GM19395 (cell line): ENCODE results near the gene RNU2-1.
"Not testable (repeated sequence)": the region's sequence is repeated elsewhere in the genome, so short reads cannot be mapped to it uniquely, and the experiment has no call there.

Experiments used
- ATAC-seq: cut with Tn5 transposase; IDR thresholded peaks from one replicate; pipeline ENCODE4 v1.9.1; 2021; ENCODE audit warnings: mild to moderate bottlenecking, moderate library complexity; ENCODE audit not compliant: unreplicated experiment

Gene RNU2-1

DNA sequence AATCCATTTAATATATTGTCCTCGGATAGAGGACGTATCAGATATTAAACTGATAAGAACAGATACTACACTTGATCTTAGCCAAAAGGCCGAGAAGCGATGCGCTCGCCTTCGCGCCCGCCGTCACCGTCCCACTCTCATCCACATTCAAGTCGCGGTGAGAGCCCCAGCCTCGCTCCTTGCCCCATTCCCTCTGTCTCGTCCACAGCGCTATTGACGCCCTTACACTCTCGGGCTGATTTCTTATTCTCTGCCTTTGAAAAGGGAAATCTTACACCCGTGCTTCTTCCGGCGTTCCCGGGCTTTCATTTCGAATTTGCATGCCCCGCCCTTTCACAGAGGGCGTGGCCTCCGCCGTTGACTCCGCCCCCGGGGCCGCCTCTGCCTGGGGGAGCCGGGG lies at the start of gene RNU2-1:
TSS of gene RNU2-1 (minus strand) at position 101 of the 400 bp plus-strand sequence.
- ATAC-seq, result not testable (repeated sequence)

DNA sequence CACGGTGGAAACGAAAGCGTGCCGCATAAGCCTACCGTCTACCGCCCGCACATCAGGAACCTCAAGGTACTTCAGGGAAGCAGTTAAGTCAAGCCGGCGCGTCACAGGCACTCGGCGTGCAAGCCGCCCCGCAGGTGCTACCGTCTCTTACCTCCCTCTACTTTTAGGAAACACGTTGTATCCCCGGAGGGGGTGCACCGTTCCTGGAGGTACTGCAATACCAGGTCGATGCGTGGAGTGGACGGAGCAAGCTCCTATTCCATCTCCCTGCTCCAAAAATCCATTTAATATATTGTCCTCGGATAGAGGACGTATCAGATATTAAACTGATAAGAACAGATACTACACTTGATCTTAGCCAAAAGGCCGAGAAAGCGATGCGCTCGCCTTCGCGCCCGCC lies 39.1 kb upstream of the RNU2-1 start:
- ATAC-seq, result not testable (repeated sequence)

DNA sequence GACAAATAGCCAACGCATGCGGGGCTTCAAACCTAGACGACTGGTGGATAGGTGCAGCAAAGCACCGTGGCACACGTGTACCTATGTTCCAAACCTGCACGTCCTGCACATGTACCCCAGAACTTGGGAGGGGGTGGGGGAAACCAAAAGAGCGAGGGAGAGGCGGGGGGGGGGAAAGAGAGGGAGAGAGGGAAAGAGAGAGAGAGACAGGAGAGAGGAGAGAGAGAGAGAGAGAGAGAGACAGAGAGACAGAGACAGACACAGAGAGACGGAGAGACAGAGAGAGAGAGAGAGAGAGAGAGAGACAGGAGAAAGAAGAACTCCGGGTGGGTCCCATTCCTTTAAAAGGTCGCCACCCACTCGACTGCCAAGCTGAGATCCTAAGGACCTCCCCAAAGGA lies 38.7 kb upstream of the RNU2-1 start:
- ATAC-seq, result not testable (repeated sequence)

DNA sequence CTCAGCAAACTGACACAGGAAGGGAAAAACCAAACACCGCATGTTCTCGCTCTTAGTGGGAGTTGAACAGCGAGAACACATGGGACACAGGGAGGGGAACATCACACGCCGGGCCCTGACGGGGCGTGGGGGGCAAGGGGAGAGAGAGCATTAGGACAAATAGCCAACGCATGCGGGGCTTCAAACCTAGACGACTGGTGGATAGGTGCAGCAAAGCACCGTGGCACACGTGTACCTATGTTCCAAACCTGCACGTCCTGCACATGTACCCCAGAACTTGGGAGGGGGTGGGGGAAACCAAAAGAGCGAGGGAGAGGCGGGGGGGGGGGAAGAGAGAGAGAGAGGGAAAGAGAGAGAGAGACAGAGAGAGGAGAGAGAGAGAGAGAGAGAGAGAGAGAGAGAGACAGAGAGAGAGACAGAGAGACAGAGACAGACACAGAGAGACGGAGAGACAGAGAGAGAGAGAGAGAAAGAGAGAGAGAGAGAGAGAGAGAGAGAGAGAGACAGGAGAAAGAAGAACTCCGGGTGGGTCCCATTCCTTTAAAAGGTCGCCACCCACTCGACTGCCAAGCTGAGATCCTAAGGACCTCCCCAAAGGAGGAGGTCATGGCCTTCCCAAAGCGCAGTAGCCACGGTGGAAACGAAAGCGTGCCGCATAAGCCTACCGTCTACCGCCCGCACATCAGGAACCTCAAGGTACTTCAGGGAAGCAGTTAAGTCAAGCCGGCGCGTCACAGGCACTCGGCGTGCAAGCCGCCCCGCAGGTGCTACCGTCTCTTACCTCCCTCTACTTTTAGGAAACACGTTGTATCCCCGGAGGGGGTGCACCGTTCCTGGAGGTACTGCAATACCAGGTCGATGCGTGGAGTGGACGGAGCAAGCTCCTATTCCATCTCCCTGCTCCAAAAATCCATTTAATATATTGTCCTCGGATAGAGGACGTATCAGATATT lies 37.1 kb upstream of the RNU2-1 start:
- not testable (repeated sequence) for ATAC-seq

DNA sequence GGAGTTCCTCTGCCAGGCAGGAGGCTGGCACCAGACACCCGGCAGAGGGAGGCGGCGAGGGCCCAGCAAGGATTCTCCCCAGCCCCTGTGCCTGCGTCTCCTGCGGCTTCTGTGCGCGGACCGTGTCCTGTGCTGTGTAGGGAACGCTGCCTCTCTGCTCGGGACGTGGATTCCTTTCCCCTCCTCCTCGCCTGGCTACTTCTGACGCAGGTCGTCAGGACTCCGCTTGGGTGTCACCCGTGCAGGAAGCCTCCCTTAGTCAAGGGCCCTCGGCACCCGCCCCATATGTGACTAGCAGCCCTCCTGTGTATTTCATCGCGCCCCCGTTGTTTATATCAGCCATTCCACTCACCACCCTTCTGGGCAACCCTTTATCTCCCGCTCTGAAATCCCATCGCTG lies 12.7 kb upstream of the RNU2-1 start:
- not testable (repeated sequence) for ATAC-seq

DNA sequence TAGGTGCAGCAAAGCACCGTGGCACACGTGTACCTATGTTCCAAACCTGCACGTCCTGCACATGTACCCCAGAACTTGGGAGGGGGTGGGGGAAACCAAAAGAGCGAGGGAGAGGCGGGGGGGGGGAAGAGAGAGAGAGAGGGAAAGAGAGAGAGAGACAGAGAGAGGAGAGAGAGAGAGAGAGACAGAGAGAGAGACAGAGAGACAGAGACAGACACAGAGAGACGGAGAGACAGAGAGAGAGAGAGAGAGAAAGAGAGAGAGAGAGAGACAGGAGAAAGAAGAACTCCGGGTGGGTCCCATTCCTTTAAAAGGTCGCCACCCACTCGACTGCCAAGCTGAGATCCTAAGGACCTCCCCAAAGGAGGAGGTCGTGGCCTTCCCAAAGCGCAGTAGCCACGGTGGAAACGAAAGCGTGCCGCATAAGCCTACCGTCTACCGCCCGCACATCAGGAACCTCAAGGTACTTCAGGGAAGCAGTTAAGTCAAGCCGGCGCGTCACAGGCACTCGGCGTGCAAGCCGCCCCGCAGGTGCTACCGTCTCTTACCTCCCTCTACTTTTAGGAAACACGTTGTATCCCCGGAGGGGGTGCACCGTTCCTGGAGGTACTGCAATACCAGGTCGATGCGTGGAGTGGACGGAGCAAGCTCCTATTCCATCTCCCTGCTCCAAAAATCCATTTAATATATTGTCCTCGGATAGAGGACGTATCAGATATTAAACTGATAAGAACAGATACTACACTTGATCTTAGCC lies 7.0 kb upstream of the RNU2-1 start:
- not testable (repeated sequence) for ATAC-seq

DNA sequence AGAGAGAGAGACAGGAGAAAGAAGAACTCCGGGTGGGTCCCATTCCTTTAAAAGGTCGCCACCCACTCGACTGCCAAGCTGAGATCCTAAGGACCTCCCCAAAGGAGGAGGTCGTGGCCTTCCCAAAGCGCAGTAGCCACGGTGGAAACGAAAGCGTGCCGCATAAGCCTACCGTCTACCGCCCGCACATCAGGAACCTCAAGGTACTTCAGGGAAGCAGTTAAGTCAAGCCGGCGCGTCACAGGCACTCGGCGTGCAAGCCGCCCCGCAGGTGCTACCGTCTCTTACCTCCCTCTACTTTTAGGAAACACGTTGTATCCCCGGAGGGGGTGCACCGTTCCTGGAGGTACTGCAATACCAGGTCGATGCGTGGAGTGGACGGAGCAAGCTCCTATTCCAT lies 5.8 kb upstream of the RNU2-1 start:
- not testable (repeated sequence) for ATAC-seq

DNA sequence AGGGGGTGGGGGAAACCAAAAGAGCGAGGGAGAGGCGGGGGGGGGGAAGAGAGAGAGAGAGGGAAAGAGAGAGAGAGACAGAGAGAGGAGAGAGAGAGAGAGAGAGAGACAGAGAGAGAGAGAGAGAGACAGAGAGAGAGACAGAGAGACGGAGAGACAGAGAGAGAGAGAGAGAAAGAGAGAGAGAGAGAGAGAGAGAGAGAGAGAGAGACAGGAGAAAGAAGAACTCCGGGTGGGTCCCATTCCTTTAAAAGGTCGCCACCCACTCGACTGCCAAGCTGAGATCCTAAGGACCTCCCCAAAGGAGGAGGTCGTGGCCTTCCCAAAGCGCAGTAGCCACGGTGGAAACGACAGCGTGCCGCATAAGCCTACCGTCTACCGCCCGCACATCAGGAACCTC lies 514 bp downstream of the RNU2-1 start:
- not testable (repeated sequence) for ATAC-seq

DNA sequence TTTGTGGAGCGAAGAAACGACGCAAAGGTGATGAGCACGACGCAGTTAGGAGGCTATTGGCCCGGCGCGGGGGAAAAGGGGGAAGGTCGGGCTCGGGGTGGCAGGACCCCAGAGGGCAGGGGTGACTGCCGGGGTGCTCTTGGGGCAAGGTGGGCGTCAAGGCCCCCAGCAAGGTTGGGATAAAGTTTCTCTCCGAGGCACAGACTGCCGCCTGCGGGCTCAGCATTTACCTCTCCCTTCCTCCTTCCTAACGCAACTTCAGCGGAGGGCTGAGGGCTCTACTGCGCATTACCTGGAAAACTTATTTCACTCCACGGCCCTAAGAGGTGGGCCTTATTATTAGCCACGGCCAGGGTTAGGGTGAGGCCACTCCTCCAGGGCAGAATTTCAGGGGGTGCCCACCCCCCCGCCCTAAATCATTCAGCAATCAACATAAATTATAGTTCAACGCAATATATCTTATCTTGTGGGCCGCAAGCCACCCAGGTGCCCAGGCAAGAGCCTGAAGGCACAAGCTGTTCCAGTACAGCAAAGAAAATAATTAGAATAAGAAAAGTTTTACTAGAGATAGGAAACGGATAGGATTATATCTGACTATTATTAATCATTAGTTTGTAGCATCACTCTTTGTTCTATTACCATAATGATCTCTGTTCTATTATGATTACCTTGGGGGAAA lies 1.6 kb downstream of the RNU2-1 start:
- ATAC-seq, result not testable (repeated sequence)

DNA sequence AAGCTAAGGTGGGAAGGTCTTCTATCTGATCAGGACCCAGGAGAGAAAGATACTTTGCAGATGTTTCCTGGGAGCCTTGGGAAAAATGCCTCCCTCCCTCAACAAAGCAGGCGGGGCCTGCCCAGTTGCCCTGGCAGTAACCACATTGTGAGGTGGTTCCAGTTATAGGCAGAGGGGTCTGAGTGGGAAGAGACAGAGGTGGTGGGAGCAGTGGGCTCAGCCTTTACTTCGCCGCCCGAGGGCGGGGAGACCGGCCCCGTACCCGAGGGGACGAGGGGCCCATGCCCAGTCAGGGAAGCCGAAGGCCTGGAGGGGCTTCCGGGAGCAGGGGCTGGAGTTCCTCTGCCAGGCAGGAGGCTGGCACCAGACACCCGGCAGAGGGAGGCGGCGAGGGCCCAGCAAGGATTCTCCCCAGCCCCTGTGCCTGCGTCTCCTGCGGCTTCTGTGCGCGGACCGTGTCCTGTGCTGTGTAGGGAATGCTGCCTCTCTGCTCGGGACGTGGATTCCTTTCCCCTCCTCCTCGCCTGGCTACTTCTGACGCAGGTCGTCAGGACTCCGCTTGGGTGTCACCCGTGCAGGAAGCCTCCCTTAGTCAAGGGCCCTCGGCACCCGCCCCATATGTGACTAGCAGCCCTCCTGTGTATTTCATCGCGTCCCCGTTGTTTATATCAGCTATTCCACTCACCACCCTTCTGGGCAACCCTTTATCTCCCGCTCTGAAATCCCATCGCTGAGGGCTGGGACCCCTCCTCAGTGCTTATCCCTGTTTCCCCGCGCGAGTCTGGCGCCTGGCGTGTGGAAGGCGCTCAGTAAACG lies 2.4 kb downstream of the RNU2-1 start:
- ATAC-seq, result not testable (repeated sequence)

DNA sequence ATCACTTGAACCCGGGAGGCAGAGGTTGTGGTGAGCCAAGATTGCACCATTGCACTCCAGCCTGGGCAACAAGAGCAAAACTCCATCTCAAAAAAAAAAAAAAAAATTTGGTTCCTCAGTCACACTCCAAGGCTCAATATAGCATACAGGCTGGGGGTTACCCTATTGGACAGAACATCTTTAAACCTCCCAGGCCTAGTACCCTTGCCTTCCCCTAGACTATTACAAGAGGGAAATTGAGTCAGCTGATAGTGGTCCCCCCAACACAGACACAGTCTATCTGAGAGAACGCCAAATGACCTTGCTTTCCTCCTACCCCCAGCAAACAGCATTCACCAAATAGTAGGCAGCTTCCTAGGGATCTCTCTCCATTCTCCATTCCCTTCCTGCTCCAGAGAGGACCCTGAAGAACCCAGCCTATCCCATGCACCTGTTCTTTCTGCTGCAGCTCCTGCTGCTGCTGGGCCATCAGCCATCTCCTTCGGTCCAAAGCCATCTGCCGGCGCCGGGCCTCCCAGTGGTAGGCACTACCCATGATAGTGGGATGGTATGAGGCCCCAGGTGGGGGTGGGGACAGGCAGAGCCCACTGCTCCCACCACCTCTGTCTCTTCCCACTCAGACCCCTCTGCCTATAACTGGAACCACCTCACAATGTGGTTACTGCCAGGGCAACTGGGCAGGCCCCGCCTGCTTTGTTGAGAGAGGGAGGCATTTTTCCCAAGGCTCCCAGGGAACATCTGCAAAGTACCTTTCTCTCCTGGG lies 5.6 kb downstream of the RNU2-1 start, which contains the start of gene CCDC200:
TSS of gene CCDC200 (minus strand) at position 604 of the 763 bp plus-strand sequence. CDS start at position 535, 69 bp downstream.
- not testable (repeated sequence) for ATAC-seq

DNA sequence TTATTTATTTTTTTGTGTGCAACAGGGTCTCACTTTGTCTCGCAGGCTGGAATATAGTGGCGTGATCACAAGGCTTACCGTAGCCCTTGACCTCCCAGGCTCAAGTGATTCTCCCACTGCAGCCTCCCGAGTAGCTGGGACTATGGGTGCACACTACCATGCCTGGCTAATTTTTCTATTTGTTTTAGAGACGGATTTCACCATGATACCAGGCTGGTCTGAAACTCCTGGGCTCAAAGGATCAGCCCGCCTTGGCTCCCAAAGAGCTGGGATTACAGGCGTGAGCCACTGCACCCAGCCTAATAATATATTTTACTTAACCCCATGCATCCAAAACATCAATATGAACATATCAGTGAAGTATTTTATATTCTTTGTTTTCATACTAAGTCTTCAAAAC lies 7.4 kb downstream of the RNU2-1 start:
- ATAC-seq, result no peak

DNA sequence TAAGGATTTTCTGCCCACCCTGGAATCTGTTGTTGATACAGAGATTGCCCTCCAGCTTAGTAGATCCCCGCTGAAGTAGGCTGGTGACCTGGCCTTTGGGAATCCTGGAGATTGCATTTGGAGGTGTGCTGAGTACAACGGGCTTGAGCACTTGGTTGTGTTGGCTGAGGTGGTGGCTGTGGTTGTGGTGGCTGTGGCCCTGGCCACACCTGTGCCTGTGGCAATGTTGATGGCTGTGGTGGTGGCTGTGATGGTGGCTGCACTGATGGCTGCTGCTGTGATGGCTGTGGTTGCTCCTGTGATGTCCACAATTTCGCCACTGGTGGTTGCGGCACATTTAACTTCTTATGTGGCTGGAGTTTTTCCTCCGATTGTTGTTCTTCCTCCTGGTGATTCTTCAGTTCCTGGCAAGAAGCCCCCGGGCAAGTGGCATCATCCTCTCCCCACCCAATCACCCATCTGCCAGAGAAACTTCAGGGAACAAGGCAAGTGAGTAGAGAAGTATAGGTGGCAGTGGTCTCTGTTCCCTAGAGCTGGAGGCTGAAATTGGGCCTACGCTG lies 9.6 kb downstream of the RNU2-1 start:
- ATAC-seq, result no peak

DNA sequence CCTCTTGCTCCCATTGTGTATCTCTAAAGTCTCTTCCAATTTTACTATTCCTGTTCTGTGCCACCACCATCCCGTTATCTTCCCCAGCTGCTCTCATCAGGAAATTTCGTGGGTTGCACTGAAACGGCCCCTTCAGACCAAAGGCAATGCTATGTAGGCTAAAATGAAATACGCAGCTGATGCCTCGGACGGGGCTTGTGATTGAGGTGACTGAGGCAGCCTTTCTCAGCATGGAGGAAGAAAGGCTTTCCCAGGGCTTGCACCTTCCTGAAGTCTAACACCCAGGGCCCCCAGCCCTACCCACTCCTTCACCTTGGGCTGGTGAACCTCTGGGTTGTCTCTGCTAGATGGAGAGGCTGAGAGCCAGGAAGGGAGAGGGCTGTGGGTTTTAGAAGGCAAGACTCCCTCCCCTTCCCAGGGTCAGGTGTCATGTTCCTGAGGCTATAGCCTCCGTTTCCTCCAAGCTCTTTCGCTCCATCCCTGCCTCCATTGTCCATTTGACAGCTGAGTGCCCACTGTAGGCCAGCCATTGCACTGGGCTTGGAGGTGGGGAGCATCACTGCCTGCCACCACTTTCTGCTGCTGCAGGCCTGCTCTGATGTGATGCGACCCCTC lies 13.2 kb downstream of the RNU2-1 start:
- no peak for ATAC-seq

DNA sequence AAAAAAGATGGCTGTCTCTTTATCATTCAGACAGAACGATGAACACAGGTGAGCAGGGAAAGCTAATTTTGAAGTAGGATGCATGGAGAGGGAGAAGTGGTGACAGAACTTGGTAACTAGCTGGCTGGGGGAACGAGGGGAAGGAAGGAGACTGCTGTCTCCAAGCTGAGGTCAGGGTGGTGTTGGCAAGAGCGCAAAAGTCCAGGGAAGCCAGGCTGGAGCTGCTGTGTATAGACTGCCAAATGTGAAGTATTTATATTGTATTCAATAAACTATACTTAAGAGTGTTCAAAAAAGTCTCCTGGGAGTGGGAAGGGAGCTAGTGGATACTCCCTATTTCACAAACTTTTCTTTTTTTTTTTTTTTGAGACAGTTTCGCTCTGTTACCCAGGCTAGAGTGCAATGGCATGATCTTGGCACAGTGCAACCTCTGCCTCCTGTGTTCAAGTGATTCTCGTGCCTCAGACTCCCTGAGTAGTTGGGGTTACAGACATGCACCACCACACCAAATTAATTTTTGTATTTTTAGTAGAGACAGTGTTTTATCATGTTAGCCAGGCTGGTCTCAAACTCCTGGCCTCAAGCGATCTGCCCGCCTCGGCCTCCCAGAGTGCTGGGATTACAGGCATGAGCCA lies 13.9 kb downstream of the RNU2-1 start:
- no peak for ATAC-seq

DNA sequence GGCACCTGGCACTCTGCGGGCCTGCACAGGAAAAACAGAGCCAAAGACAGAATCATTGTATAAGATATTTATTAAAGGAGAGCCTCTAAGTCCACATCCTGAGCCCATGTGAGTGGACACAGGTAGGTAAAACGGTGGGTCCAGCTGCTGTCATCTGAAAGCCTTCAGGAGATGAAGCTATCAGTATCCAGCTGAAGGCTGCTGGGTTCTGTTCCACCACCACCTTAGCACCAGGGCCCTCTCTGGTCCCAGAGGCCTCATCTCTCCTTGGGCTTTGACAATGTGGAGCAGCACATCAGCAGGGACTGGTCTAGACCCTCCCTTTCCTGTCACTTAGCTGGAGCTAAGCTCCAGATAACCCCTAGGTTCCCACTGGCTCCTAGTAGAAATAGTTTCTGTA lies 14.8 kb downstream of the RNU2-1 start:
- ATAC-seq, result no peak

DNA sequence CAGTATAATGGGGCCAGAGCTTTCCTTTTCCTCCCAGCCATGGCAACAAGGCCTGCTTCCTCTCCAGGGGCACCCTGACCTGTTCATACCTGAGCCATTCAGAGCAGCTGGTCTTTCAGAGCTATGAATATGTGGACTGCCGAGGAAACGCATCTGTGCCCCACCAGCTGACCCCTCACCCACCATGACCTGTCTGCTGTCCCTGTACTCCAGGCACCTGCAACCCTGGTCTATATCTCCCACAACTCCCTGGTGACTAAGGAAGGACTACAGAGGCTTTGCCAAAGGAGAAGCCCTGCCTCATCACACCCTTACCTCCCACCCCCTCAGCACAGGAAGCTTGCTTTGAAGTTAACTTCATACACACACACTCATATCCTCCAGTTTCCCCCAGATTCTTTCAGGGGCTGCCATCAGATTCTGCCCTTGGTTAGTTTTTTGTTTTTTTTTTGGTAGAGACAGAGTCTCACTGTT lies 16.1 kb downstream of the RNU2-1 start:
- no peak for ATAC-seq
